Lower leg skin (tissue), 3 donors: ENCODE measurements around the gene GNAZ.

Experiments
- POLR2A ChIP-seq, 2 donors: fragments of 450-650 bp; IDR thresholded peaks; one replicate each; pipeline ENCODE4 v1.6.1; 2016 to 2017; ENCODE audit warnings: antibody characterized with exemption in 2 of 2, mild to moderate bottlenecking in 1 of 2, moderate library complexity in 1 of 2
- TF ChIP-seq, protein P1 (sequence below), 3 donors: fragments of 450-650 bp; IDR thresholded peaks; one replicate each; pipeline ENCODE4 v1.5.1; 2016; ENCODE audit warnings: antibody characterized with exemption in 3 of 3, mild to moderate bottlenecking in 3 of 3, moderate library complexity in 2 of 3

DNA sequence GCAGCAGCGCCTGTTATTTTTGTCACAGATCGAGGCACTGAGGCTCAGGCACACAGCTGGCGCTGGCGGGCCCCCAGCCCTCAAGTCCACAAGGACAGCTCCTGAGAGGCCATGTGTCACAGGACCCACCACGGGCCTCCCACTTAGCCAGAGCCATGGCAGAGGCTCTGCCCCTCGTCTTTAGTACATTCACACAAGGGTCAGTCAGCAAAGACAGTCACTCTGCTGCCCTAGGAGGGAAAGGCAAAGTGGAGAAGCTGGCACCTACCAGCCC, 29.1 kb downstream of the GNAZ start:
- TF ChIP-seq, protein P1, sequence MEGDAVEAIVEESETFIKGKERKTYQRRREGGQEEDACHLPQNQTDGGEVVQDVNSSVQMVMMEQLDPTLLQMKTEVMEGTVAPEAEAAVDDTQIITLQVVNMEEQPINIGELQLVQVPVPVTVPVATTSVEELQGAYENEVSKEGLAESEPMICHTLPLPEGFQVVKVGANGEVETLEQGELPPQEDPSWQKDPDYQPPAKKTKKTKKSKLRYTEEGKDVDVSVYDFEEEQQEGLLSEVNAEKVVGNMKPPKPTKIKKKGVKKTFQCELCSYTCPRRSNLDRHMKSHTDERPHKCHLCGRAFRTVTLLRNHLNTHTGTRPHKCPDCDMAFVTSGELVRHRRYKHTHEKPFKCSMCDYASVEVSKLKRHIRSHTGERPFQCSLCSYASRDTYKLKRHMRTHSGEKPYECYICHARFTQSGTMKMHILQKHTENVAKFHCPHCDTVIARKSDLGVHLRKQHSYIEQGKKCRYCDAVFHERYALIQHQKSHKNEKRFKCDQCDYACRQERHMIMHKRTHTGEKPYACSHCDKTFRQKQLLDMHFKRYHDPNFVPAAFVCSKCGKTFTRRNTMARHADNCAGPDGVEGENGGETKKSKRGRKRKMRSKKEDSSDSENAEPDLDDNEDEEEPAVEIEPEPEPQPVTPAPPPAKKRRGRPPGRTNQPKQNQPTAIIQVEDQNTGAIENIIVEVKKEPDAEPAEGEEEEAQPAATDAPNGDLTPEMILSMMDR (IDR thresholded peaks at IDR 0.05): no peak
- TF ChIP-seq POLR2A (IDR thresholded peaks at IDR 0.05): no peak
